ENCODE data around the gene IQGAP2.

DNA sequence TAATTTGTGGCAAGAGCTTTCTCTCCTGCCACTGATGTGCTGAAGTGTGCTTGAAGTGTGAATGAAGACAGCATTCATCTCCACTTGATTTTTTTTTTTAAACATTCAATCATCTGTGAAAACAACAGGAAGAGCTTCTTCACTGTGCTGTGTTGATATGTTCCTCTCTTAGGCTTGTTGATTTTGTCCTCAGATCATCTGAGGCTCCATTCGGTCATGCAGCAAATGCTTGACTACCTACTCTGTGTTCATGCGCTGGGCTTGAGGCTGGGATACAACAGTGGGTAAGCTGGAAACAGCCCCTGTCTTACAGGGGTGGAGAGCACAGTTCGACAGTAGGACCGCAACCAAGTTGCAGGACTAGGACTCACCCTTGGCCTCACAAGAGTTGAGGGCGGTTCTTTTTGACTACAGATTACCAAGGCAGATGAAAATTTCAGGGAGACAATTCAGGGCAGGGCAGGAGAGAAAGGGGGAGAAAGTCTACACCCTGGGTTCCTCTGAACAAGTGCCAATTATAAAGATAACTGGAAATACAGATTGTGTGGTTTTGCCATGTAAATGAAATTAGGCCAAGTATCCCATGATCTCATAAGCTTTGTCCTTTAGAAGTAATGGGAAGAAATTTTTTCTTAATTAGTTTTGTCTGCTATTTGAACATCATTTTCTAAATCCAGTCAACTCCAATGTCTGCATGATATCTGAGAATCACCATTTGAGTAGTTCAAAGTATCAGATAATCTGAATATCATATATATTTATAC, 281.9 kb downstream of the IQGAP2 start:
- TF ChIP-seq, protein P1, sequence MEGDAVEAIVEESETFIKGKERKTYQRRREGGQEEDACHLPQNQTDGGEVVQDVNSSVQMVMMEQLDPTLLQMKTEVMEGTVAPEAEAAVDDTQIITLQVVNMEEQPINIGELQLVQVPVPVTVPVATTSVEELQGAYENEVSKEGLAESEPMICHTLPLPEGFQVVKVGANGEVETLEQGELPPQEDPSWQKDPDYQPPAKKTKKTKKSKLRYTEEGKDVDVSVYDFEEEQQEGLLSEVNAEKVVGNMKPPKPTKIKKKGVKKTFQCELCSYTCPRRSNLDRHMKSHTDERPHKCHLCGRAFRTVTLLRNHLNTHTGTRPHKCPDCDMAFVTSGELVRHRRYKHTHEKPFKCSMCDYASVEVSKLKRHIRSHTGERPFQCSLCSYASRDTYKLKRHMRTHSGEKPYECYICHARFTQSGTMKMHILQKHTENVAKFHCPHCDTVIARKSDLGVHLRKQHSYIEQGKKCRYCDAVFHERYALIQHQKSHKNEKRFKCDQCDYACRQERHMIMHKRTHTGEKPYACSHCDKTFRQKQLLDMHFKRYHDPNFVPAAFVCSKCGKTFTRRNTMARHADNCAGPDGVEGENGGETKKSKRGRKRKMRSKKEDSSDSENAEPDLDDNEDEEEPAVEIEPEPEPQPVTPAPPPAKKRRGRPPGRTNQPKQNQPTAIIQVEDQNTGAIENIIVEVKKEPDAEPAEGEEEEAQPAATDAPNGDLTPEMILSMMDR (IDR thresholded peaks at IDR 0.05), result no peak
- TF ChIP-seq EP300 (IDR thresholded peaks at IDR 0.05), result no peak
- TF ChIP-seq POLR2A (IDR thresholded peaks at IDR 0.05), result no peak
- no peak for TF ChIP-seq POLR2AphosphoS5 (IDR thresholded peaks at IDR 0.05)
